GM19193 (cell line): ENCODE data around the gene RAB11FIP4.

Experiments
- POLR2A ChIP-seq: IDR thresholded peaks from 4 replicates; pipeline ENCODE4 v1.6.1; 2011; ENCODE audit not compliant: insufficient read depth, insufficient read length; ENCODE audit errors: extremely low read depth

The RAB11FIP4 gene

GRCh38 chr17:31549525-31550388 lies 158.3 kb downstream of the RAB11FIP4 start:
- TF ChIP-seq POLR2A, result peak; percentile 74

- TF ChIP-seq POLR2A, result no peak
Measured at GRCh38 chr17:31550389-31551056, 159.0 kb downstream of the RAB11FIP4 start.

GRCh38 chr17:31552568-31552967 lies 161.1 kb downstream of the RAB11FIP4 start:
- TF ChIP-seq POLR2A, result no peak

- no peak for TF ChIP-seq POLR2A
Measured at GRCh38 chr17:31553506-31553905, 162.0 kb downstream of the RAB11FIP4 start.

GRCh38 chr17:31554930-31555329 lies 163.5 kb downstream of the RAB11FIP4 start:
- TF ChIP-seq POLR2A, result no peak

GRCh38 chr17:31556969-31557645 lies 165.6 kb downstream of the RAB11FIP4 start:
- no peak for TF ChIP-seq POLR2A

- no peak for TF ChIP-seq POLR2A
Measured at GRCh38 chr17:31558748-31559583, 167.5 kb downstream of the RAB11FIP4 start.

GRCh38 chr17:31559584-31560501 lies 168.4 kb downstream of the RAB11FIP4 start:
- no peak for TF ChIP-seq POLR2A

- TF ChIP-seq POLR2A, result no peak
Measured at GRCh38 chr17:31560616-31561235, 169.3 kb downstream of the RAB11FIP4 start.

GRCh38 chr17:31561469-31562375 lies 170.2 kb downstream of the RAB11FIP4 start:
- TF ChIP-seq POLR2A, result no peak

GRCh38 chr17:31562376-31562840 lies 170.9 kb downstream of the RAB11FIP4 start:
- no peak for TF ChIP-seq POLR2A

- TF ChIP-seq POLR2A, result no peak
Measured at GRCh38 chr17:31564291-31564690, 172.8 kb downstream of the RAB11FIP4 start.
